Measurements from ENCODE around the gene KIAA2012.

Gene KIAA2012

DNA sequence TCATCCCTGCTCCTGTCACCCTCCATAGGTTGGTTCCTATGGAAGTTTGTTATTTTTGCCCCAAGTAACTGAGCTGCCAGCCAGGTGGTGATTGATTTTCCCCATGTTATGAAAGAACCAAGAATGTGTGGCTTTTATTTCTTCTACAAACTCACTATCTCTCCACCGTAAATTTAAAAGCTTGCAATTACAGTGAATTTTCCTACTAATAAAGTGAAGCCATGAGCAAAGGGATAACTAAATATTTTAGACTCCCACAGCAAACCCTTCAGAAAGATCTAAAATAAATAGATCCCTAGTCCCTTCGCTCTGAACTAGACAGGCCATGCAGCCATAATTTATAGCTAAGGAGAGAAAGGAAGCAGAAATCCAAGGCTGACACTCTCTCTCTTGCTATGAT is 6.2 kb upstream of the KIAA2012 start:
- H3K4me3 ChIP-seq (ENCODE audit: low read depth, low read length), result no peak overlapping the region
- TF ChIP-seq CTCF (conservative IDR thresholded peaks at IDR 0.05; ENCODE audit: low read depth, low read length), result no peak
- DNase-seq (ENCODE audit: low read depth), result no peak

GRCh38 chr2:202067589-202067988 is 5.5 kb upstream of the KIAA2012 start:
- no peak overlapping the region for H3K4me3 ChIP-seq (ENCODE audit: low read depth, low read length)
- no peak for TF ChIP-seq CTCF (conservative IDR thresholded peaks at IDR 0.05; ENCODE audit: low read depth, low read length)
- no peak for DNase-seq (ENCODE audit: low read depth)

GRCh38 chr2:202069170-202070067 is 3.6 kb upstream of the KIAA2012 start:
- H3K4me3 ChIP-seq (ENCODE audit: low read depth, low read length), result no peak overlapping the region
- DNase-seq (ENCODE audit: low read depth), result no peak
- TF ChIP-seq CTCF (conservative IDR thresholded peaks at IDR 0.05; ENCODE audit: low read depth, low read length), result no peak

GRCh38 chr2:202071107-202071506 is 1.9 kb upstream of the KIAA2012 start:
- no peak for TF ChIP-seq CTCF (conservative IDR thresholded peaks at IDR 0.05; ENCODE audit: low read depth, low read length)
- no peak overlapping the region for H3K4me3 ChIP-seq (ENCODE audit: low read depth, low read length)
- no peak for DNase-seq (ENCODE audit: low read depth)

DNA sequence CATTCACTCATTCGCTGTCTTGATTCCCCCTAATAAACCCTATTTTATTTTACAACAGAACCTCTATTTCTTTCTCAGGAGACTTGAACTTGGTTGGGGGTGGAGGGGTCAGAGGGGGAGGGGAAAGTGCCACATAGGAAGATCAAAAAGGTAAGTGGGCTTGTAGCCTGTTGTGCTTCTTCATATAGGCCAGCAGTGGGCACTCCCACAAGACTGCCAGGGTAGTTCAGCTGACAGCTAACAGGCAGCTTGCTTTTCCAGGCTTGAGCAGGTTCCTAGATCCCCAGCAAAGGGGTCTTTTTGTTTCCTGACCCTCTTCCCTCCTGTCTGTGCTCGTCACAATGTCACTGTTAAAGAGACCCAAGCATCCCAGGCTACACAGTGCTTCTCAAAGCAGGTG is 829 bp upstream of the KIAA2012 start:
- H3K4me3 ChIP-seq (ENCODE audit: low read depth, low read length), result no peak overlapping the region
- peak; percentile 43 for DNase-seq (ENCODE audit: low read depth)
- TF ChIP-seq CTCF (conservative IDR thresholded peaks at IDR 0.05; ENCODE audit: low read depth, low read length), result peak; percentile 58

GRCh38 chr2:202074324-202074723 is 1.3 kb downstream of the KIAA2012 start:
- DNase-seq (ENCODE audit: low read depth), result no peak
- no peak for TF ChIP-seq CTCF (conservative IDR thresholded peaks at IDR 0.05; ENCODE audit: low read depth, low read length)
- no peak overlapping the region for H3K4me3 ChIP-seq (ENCODE audit: low read depth, low read length)

- no peak for TF ChIP-seq CTCF (conservative IDR thresholded peaks at IDR 0.05; ENCODE audit: low read depth, low read length)
- H3K4me3 ChIP-seq (ENCODE audit: low read depth, low read length), result no peak overlapping the region
- DNase-seq (ENCODE audit: low read depth), result no peak
Measured at GRCh38 chr2:202079310-202079709, 6.3 kb downstream of the KIAA2012 start.
